NCI-H748 (cell line): ENCODE measurements around the gene CCT7.

Source experiments
- DNase-seq: peaks from one replicate; lab custom pipeline; 2025; ENCODE audit not compliant: unreplicated experiment; lab: John Stamatoyannopoulos, UW

CCT7 gene

DNA sequence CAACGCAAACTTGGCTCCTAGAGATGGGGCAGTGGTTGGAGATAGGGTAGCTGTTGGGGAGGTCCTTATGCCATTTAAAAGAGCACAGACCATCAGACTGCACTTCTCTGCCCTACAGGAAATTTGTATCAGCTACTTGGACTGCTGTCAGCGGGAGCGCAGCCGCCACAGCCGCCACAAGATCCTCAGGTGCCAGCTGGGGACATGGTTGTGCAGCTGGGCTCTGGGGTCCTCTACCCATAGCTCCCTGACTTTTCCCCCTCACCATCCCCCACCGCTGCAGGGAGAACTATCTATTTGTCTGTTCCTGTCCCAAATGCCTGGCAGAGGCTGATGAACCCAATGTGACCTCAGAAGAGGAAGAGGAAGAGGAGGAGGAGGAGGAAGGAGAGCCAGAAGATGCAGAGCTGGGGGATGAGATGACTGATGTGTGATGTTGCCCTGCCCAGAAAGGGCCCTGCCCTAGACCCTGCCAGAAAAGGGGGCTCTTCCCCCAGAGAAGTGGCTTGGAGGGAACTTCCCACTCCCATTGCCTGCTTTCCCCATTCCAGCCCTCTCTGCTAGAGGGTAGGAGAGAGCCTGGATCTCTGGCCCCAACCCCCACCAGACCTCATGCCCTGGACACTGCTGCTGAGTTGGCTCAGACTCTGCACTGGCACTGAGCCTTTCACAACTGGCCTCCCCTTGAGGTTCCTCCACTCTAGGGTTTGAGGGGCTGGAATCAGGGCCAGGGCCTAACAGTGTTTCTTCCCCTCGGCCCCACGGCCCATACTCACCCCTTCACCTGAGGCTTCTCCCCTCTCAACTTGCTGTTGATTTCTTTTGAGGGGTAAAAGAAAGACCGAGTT is 8.4 kb upstream of the CCT7 start:
- no peak for DNase-seq

DNA sequence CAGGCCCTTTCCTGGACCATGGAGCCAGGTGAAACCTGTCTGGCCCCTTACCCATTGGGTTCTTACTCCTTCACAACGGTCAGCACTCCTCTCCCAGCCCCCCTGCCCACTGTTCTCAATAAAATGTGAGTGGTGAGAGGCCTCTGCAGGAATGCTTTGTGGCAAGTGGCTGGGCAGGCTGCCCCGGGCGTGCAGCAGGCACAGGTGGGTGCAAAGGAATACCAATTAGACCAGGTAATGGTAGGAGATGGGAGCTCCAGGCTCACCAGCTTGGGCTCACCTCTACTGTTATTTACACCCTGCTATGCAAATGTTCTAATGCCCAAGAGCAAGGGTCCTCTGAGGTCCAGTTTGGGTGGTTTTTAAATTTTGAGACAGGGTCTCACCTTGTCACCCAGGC is 7.0 kb upstream of the CCT7 start:
- no peak for DNase-seq

DNA sequence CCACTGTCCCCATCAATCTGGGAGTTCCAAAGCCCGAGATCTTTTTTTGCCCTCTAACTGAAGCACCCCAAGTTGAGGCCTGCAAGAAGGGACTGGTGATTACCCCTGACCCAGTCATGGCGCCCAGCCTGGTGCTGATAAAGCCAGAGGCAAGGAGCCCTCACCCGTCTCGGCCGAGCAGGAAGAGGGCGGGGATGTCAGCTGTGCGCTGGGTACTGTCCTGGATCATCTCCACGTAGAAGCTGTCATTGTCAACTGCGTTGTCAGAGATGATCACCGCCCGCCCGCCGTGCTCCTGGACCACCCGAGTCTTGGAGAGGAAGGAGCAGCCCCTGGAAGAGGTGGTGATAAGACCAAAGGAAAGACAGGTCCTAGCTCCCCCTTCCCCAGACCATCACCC is 5.5 kb upstream of the CCT7 start:
- DNase-seq = no peak

DNA sequence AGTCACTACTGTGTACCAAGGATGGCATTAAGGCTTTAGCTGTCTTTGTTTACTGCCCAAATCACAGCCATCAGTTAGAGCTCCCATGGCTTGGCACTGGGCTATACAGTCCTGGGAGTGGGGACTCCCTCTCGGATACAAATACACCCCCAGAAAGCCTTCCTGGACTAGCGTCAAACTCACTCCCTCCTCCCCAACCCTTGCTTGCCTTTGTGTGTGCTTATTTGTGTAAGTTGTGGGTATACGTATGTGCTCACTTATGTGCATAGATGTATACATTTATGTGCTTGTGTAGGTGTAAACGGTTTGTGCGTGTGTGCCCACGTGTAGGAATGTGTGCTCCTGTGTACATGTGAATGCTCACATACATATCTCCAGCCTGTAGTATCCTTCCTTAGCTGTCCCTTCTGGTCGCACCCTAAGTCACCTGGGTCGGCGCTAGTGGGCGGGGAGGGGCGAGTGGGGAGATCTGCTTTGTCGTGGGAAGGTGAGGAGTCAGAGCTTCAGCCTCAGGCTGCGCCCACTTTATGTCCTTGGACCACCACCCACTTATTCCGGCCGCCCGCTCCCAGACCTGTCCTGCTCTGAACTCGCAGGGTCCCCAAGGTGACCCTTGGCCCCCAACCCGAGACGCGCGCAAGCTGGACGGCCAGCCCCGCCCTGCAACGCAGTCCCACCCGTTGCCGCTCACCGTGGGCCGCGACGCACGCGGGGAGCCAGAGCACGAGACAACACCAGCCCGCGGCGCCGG is 1.5 kb upstream of the CCT7 start:
- peak; percentile 29 for DNase-seq

DNA sequence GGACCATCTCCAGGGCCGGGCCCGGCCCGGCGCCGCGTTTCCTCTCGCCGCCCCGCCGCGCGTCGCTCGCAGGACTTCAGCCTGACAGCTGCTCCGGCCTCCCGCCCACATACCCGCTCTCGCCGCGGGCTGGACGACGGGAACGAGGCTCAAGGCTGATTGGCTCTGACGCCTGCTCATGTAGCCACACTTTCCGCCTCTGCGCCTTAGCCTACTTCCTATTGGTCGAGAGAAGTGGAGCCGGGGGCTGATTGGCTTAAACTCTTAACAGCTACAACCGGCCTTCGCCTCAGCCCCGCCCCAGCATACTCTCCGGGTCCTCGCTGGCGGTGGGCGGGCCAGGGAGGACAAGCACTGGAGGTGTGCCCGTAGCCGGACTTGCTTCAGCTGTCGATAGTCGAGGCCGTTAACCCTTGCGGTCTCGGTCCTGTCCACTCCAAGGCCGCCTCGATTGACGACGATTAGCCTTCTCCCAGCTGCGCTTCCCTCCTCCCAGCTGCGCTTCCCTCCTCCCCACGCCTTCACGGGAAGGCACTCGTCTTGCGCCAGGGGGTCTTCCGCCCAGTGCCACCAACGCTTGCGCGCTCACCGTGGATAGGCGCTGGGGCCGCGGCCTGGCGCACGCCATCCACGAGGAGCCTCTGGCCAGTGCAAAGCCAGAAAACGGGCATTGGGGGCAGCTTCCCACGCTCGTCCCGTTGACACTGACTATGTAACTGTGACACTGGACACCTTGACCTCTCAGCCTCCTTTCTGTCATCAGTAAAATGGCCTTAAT is 765 bp upstream of the CCT7 start, which contains the start of gene PRADC1:
Gene PRADC1 (minus strand): TSS at position 86 of the 778 bp plus-strand sequence. CDS start 79 bp downstream, at position 7.
- DNase-seq = peak; percentile 99

DNA sequence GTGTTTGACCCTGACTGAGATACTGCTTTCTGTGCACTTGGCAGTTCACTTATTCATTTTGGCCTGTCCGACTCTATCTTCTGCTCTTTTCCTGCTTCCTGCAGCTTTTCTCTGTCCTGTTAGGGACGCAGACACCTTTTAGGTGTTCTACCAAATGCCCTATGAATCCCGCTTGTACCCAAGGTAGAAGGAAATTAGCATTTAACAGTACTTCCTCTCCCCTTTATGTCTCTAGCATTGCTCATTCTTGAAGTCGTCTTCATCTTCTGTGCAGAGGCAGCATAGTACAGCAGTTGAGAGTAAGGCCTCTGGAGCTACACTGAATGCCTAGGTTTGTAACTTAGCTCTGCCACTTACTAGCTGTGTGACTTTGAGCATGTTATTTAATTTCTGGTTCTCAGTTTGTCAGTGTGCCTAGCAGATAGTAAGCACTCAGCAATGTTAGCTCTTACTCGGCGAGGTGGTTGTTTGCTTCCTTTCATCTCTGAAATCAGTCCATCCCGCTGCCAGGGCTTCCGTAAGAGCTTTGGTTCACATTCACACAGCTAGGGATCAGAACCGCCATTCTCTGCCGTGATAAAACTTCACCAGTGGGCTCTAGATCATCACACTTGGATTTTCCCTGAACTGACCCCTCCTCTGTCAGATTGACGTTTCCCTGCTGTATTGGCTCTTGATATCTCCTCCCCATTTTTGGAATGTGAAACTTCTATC is 1.4 kb downstream of the CCT7 start:
- no peak for DNase-seq

DNA sequence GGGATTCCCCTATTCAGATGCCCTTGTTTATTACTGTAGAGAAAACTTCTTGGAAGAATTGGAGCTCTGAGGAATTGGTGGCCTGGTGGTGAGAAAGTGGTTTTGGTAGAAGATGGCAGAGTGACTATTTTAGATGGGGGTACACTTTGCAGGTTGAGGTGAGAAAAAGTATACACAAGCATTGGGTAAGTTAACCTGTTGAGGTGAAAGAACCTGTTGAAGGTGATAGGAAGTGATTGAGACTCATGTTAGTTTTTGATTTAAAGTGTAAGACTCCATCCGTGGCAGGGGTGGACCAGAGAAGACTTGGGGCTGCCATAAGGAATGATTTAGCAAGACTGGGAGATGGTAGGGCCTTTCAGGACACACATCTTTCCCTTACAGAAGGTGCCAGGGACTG is 3.1 kb downstream of the CCT7 start:
- no peak for DNase-seq

DNA sequence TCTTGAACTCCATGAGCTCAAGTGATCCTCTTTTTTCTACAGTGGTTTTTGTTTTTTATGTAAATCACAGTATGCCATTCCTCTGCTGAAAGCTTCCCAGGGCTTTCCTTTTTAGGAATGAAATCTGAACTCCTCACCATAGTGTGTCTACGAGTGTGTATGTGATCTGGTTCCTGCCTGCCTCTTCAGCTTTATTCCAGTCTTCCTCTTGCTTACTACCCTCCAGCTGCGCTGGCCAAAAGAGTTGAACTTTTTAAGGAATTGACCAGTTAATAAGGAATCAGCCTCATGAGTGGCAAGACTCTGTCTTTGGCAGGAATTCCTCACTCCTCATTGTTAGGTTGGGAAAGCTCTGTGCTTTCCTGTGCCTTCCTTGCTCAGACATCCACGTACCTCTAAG is 4.0 kb downstream of the CCT7 start:
- no peak for DNase-seq

DNA sequence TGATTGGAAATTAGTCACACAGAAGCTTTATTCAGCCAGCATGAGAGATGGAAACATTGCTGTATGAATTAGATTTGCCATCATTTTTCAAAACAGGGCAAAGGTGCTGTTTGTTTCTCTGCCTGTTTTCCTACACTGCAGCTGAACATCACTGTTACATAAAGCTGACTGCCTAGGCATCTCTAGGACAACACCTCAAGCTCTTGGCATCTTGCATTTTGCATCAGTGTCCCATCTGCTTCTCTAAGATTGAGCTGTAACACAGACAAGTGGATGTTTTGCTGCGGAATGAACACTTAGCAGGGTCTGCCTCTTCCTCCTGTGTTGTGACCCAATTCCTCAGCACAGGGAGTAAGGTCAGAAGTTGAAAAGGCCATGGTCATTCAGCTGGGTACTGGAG is 4.9 kb downstream of the CCT7 start:
- DNase-seq = no peak

DNA sequence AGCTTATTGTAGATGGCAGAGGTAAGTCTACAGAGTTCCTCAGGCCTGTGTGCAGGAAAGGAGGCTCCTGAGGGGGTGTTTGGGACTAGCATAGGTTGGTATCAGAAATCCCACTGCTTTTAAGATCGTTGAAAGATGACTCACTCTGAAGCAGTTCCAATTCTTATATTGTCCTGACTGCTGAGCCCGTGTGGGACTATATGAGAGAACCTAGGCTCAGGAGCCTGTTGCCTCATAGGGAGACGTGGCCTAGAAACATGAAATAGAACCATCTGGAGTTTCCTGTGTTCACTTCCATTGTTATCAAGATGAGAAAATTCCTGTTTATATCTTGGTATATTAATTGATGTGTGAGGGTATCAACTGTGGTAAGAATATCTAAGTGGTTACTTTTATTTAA is 5.7 kb downstream of the CCT7 start:
- DNase-seq = no peak

DNA sequence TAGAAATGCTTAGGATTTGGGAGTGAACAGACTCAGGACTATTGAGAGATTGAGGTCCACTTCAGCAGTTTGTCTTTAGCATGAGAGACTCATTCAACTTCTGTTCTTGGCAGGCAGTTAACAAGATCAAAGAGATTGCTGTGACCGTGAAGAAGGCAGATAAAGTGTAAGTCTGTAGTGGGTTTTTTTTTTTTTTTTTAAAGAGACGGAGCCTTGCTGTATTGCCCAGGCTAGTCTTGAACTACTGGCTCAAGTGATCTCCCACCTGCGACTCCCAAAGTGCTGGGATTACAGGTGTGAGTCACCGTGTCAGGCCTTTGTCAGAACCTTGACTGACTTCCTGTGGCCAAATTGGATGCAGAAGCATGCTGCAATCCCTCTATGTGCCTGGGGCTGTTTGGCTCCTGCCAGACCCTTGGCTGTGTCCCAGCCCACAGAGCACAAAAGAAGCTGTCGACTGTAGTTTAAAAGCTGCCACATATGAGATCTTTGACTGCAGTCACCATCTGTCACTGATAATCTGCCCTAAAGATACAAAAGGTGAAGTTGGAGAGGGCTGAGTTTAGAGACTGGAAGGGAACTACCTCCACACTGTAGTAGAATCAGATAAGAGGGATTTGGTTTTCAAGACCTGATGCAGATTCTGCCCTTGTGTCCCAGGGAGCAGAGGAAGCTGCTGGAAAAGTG is 9.9 kb downstream of the CCT7 start:
- no peak for DNase-seq

DNA sequence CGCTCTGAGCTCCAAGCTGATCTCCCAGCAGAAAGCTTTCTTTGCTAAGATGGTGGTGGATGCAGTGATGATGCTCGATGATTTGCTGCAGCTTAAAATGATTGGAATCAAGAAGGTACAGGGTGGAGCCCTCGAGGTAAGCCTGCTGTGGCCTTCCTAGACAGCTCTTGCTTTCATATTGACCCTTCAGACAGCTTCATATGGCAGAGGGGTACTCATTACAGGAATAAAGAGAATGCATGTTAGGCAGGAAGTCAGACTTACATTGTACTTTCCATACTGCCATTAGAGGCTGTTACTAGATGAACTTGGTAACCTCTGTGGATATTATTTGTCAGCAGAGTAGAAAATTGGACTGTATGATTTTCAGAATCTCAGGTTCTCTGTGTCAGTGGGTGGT is 10.5 kb downstream of the CCT7 start:
- DNase-seq = no peak

DNA sequence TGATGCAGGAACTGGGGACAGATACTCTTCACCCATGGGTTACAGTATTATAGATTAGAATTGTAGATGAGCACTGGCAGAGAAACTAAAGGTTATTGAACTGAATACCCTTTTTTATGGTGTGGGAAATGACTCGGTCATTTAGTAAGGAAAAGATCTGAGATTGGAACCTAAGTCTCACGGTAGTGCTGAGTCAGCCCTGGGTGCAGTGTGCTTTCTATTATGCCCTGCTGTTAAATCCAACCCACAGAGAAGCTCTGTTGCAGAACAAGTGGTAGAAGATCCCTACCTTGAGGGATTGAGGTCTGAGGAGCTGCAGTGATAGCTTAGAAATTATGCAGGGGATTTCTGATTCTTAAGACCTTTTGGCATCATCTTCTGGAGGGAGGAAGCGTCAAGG is 12.7 kb downstream of the CCT7 start:
- no peak for DNase-seq

DNA sequence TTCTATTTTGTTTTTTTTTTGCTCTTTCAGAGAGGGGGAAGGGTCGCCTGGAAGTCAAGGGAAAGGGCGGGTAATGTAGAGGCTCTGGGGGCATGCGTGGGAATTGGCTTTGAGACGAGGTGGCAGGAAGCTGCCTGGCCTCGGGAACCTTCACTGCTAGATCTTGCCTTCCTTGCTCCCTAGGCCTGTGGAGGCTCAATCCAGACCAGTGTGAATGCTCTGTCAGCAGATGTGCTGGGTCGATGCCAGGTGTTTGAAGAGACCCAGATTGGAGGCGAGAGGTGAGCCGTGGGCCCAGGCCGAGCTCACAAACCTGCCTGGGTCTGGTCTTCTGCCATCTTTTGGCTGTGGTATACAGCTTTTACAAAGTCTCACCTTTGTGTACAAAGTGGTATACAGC is 15.5 kb downstream of the CCT7 start:
- DNase-seq = no peak

DNA sequence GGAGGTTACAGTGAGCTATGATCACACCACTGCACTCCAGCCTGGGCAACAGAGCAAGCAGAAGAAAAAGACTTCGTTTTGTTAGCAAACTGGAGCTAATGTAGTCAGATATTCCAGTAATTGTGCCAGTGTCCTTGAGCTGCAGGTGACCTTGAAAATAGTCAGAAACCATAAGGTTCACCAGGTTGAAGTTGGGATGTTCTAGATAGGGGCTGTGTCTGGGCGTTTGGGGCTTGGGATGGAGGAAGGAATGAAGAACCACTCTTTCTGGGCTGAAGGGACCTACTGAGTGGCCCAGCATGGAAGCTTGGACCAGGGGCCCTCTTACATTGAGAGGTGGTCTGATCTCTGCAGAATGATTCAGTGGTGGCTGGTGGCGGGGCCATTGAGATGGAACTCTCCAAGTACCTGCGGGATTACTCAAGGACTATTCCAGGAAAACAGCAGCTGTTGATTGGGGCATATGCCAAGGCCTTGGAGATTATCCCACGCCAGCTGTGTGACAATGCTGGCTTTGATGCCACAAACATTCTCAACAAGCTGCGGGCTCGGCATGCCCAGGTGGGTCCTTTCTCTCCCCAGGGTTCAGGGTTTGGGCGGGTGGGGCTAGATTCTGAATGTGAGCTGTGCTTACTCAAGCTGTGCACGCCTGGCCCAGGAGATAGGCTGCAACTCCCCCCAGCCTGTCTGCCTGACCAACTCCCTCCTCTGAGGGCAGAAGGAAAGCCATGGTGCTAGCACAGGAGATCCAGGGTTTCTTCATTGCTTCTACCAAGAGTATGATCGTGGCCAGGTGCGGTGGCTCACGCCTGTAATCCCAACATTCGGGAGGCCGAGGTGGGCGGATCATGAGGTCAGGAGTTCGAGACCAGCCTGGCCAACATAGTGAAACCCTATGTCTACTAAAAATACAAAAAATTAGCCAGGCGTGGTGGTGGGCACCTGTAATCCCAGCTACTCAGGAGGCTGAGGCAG is 17.1 kb downstream of the CCT7 start:
- no peak for DNase-seq

DNA sequence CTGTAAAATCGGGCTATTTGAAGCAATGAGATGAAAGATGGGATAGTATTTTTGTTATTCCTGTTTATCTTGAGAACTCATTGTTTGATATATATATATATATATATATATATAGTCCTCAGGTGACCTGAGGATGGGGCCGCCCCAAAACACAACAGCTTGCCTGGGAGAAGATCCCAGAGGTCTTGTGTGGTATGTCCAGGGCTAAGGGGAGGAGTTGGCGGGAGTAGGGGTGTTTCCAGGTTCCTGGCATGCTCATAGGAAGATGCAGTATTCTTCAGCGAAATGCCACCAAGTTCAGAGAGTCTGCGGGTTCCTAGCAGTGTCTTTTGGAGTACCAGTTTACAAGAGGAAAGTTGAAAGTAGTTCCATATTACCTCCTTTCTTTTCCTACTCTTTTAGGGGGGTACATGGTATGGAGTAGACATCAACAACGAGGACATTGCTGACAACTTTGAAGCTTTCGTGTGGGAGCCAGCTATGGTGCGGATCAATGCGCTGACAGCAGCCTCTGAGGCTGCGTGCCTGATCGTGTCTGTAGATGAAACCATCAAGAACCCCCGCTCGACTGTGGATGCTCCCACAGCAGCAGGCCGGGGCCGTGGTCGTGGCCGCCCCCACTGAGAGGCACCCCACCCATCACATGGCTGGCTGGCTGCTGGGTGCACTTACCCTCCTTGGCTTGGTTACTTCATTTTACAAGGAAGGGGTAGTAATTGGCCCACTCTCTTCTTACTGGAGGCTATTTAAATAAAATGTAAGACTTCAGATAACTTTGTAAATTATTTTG is 18.3 kb downstream of the CCT7 start:
- DNase-seq = no peak

DNA sequence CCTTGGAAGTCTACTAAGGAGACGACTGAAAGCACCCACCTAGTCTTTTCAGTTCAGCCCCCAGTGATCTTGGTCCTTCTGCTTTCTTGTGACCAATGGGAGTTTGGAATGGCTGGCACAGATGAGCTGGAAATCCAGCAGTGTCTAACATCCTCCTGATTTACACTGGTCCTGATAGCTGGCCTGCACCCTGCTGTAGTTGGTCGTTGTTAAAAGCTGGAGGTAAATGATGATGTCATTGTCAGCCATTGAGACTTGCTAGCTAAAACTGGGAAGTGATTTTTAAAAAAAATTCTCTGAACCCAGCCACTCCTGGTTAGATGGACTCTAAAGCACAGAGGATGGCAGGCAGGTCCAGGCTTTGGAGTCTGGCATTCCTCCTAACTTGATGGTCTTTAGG is 19.3 kb downstream of the CCT7 start:
- DNase-seq = no peak

DNA sequence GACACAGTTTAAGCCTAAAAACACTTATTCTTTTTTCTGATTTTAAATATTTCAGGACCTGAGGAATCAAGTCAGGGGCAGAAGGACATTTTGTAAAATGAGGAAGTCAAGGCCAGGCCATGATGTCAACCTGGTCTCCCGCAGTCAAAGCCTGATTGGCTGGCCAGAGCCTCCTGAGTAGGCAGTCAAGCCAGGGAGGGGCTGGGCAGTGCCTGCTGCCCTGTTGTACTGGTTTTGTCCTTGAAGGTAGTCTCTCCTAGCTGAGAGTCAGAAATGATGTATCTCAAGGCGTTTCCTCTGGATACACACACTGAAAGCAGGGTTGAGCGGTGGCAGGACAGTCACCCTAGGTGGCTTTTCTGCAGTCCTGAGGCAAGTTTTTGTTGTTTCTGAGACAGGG is 19.8 kb downstream of the CCT7 start:
- DNase-seq = no peak
